GM23248 (cell line): ENCODE measurements around the gene MATR3.

Experiments used
- EZH2 ChIP-seq: fragments of 200-600 bp; sonication (generic); IDR thresholded peaks from 2 replicates; pipeline ENCODE4 v1.6.1; 2018; ENCODE audit warnings: antibody characterized with exemption, mild to moderate bottlenecking; ENCODE audit not compliant: insufficient read depth, poor library complexity, severe bottlenecking
- EZH2phosphoT487 ChIP-seq: fragments of 200-600 bp; sonication (generic); IDR thresholded peaks from 2 replicates; pipeline ENCODE4 v1.6.1; 2018; ENCODE audit warnings: antibody characterized with exemption, moderate library complexity, mild to moderate bottlenecking, low read depth; ENCODE audit not compliant: insufficient read depth

- TF ChIP-seq EZH2 (no peak), EZH2phosphoT487 (no peak)
These were observed 3.4 kb downstream of the MATR3 start for GRCh38 chr5:139296862-139297326.
